Gastroesophageal sphincter (tissue), 3 donors: ENCODE data around the gene CYBA.

Source experiments
- POLR2A ChIP-seq, 2 donors: fragments of 450-650 bp; IDR thresholded peaks; one replicate each; pipeline ENCODE4 v1.6.1; 2017; ENCODE audit warnings: antibody characterized with exemption in 2 of 2, mild to moderate bottlenecking in 2 of 2, moderate library complexity in 1 of 2
- TF ChIP-seq, protein P1 (sequence below), 4 experiments: fragments of 200-600 bp in 2 of 4; fragments of 450-650 bp in 2 of 4; sonication (generic) in 1 of 4; IDR thresholded peaks; one replicate each; pipeline ENCODE4 v1.5.1; 2017 to 2019; ENCODE audit warnings: antibody characterized with exemption in 4 of 4, mild to moderate bottlenecking in 2 of 4, moderate library complexity in 2 of 4

DNA sequence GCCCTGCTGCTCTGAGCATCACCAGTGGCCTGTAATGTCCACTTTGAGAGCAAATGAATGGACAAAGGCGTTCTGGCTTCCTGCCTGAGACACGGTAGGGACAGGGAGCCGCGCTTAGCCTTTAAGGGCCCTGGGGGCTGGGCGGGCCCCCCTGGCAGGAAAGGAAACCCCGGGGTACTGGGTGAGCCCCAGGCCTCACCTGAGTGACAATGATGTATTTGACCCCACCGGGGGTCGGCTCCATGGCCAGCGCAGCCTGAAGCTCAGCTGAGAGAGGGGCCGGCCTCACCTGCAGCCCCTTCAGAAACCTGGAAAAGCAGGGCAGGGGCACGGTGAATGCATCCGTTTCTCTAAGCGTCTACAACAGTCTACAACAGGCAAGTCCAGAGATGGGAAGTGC, 2.2 kb upstream of the CYBA start:
- TF ChIP-seq, protein P1, sequence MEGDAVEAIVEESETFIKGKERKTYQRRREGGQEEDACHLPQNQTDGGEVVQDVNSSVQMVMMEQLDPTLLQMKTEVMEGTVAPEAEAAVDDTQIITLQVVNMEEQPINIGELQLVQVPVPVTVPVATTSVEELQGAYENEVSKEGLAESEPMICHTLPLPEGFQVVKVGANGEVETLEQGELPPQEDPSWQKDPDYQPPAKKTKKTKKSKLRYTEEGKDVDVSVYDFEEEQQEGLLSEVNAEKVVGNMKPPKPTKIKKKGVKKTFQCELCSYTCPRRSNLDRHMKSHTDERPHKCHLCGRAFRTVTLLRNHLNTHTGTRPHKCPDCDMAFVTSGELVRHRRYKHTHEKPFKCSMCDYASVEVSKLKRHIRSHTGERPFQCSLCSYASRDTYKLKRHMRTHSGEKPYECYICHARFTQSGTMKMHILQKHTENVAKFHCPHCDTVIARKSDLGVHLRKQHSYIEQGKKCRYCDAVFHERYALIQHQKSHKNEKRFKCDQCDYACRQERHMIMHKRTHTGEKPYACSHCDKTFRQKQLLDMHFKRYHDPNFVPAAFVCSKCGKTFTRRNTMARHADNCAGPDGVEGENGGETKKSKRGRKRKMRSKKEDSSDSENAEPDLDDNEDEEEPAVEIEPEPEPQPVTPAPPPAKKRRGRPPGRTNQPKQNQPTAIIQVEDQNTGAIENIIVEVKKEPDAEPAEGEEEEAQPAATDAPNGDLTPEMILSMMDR (IDR thresholded peaks at IDR 0.05) = no peak
- TF ChIP-seq POLR2A (IDR thresholded peaks at IDR 0.05) = no peak
